Esophagus mucosa (tissue), 1 donor: Measurements from ENCODE around the gene SND1. TPM values are rescaled to one million over a fixed set of nuclear protein-coding genes. Genes with fewer than 3 reads are reported as not detected.

ENCODE experiments used
- ATAC-seq: fragments of 200-7000 bp; cut with Tn5 transposase; one replicate; pipeline ENCODE4 v1.9.1; 2020
- total RNA-seq: library from RNA; stranded (reverse); gene quantifications from one replicate; pipeline ENCODE4 v1.2.4, GENCODE V29; 2023
- donor health status: DM: yes; HTN: yes; CAD: no.

The SND1 gene
- total RNA-seq, 1 donor from 2014 or later, result 115 TPM

GRCh38 chr7:128003167-128003566 lies 351.2 kb downstream of the SND1 start:
- no peak for ATAC-seq

- no peak for ATAC-seq
Observed at GRCh38 chr7:128003787-128004186, 351.8 kb downstream of the SND1 start.

GRCh38 chr7:128004623-128005022 lies 352.6 kb downstream of the SND1 start:
- ATAC-seq, result no peak

- no peak for ATAC-seq
Observed at GRCh38 chr7:128005117-128005516, 353.1 kb downstream of the SND1 start.

- no peak for ATAC-seq
Observed at GRCh38 chr7:128005759-128006159, 353.8 kb downstream of the SND1 start.

- no peak for ATAC-seq
Observed at GRCh38 chr7:128006550-128007302, 354.7 kb downstream of the SND1 start.

GRCh38 chr7:128007303-128007680 lies 355.3 kb downstream of the SND1 start:
- no peak for ATAC-seq

GRCh38 chr7:128008141-128008540 lies 356.1 kb downstream of the SND1 start:
- no peak for ATAC-seq

GRCh38 chr7:128008744-128009143 lies 356.8 kb downstream of the SND1 start:
- ATAC-seq, result no peak

GRCh38 chr7:128010391-128011127 lies 358.6 kb downstream of the SND1 start:
- ATAC-seq, result no peak

- ATAC-seq, result no peak
Observed at GRCh38 chr7:128011131-128011661, 359.2 kb downstream of the SND1 start.

GRCh38 chr7:128014811-128015210 lies 362.8 kb downstream of the SND1 start:
- ATAC-seq, result peak; percentile 73

- no peak for ATAC-seq
Observed at GRCh38 chr7:128017460-128017859, 365.5 kb downstream of the SND1 start.

- peak; percentile 88 for ATAC-seq
Observed at GRCh38 chr7:128017862-128018845, 366.2 kb downstream of the SND1 start.

GRCh38 chr7:128019288-128019687 lies 367.3 kb downstream of the SND1 start:
- ATAC-seq, result no peak

GRCh38 chr7:128020159-128020558 lies 368.2 kb downstream of the SND1 start:
- ATAC-seq, result no peak

- ATAC-seq, result peak; percentile 90
Observed at GRCh38 chr7:128021366-128021765, 369.4 kb downstream of the SND1 start.

- ATAC-seq, result peak; percentile 42
Observed at GRCh38 chr7:128022631-128023532, 370.9 kb downstream of the SND1 start.

- ATAC-seq, result no peak
Observed at GRCh38 chr7:128024151-128024550, 372.2 kb downstream of the SND1 start.

GRCh38 chr7:128025380-128025779 lies 373.4 kb downstream of the SND1 start:
- ATAC-seq, result no peak

GRCh38 chr7:128025819-128026218 lies 373.8 kb downstream of the SND1 start:
- no peak for ATAC-seq

- ATAC-seq, result no peak
Observed at GRCh38 chr7:128026551-128026950, 374.6 kb downstream of the SND1 start.
